ENCODE results near the gene BAK1. TPM values are rescaled to one million over a fixed set of nuclear protein-coding genes. Genes with fewer than 3 reads are reported as not detected.
"Not testable (repeated sequence)": the region's sequence is repeated elsewhere in the genome, so short reads cannot be mapped to it uniquely, and the experiment has no call there.

Gene BAK1
- total RNA-seq, 1 donor from 2014 or later = 26.9 TPM

DNA sequence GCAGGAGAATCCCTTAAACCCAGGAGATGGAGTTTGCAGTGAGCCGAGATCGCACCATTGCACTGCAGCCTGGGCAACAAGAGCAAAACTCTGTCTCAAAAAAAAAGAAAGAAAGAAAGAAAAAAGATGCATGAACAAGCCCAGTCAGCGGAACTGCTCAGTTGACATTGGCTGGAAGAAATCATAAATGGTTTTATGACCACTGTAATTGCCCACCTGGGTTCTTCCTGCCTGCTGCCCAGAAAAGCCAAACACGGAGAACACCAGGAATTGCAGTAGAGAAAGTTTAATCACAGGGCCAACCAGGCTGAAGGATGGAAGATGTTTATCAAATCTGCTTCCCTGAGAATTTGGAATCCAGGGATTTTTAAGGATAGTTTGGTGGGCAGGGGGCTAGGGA lies 22.7 kb downstream of the BAK1 start:
- Mint-ChIP-seq H3K27ac (ENCODE audit: unreplicated experiment) (no peak overlapping the region), H3K9me3 (ENCODE audit: low read depth) (peaks cover 4% of the 10 kb centered on the region), H3K36me3 (ENCODE audit: low read depth) (no peaks in the 10 kb centered on the region), H3K4me1 (ENCODE audit: low read depth) (no peaks in the 10 kb centered on the region), H3K4me3 (ENCODE audit: unreplicated experiment) (no peak overlapping the region), H3K27me3 (ENCODE audit: low read depth) (no peaks in the 10 kb centered on the region)
- no peak for DNase-seq (ENCODE audit: low spot score)
- TF ChIP-seq, protein P1, sequence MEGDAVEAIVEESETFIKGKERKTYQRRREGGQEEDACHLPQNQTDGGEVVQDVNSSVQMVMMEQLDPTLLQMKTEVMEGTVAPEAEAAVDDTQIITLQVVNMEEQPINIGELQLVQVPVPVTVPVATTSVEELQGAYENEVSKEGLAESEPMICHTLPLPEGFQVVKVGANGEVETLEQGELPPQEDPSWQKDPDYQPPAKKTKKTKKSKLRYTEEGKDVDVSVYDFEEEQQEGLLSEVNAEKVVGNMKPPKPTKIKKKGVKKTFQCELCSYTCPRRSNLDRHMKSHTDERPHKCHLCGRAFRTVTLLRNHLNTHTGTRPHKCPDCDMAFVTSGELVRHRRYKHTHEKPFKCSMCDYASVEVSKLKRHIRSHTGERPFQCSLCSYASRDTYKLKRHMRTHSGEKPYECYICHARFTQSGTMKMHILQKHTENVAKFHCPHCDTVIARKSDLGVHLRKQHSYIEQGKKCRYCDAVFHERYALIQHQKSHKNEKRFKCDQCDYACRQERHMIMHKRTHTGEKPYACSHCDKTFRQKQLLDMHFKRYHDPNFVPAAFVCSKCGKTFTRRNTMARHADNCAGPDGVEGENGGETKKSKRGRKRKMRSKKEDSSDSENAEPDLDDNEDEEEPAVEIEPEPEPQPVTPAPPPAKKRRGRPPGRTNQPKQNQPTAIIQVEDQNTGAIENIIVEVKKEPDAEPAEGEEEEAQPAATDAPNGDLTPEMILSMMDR (IDR thresholded peaks at IDR 0.05) = no peak

DNA sequence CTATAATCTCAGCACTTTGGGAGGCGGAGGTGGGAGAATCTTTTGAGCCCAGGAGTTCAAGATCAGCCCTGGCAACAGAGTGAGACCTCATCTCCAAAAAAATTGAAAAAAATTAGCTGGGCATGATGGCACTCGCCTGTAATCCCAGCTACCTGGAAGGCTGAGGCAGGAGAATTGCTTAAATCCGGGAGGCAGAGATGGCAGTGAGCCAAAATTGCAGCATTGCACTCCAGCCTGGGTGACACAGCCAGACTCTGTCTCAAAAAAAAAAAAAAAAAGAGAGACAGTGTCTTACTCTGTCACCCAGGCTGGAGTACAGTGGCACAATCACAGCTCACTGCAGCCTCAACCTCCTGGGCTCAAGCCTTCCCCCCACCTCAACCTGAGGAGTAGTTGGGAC lies 27.2 kb downstream of the BAK1 start:
- H3K9me3 Mint-ChIP-seq (ENCODE audit: low read depth); H3K36me3 Mint-ChIP-seq (ENCODE audit: low read depth); H3K4me1 Mint-ChIP-seq (ENCODE audit: low read depth): not testable (repeated sequence)

DNA sequence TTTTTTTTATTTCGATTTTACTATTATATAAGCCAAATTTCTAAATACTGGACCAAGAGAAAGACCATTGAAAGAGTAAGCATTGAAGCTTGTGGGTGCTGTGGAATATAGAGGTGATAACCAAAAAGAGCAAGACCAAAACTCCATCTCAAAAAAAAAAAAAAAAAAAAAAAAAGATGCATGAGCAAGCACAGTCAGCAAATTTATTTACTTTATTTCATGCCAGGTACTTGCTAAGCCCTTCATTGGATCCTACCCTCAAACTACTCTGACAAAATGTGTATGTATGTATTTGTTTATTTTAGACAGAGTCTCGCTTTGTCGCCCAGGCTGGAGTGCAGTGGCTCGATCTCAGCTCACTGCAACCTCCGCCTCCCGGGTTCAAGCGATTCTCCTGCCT lies 27.8 kb downstream of the BAK1 start:
- no peaks in the 10 kb centered on the region for H3K27me3 Mint-ChIP-seq (ENCODE audit: low read depth)
- H3K4me1 Mint-ChIP-seq (ENCODE audit: low read depth) = no peaks in the 10 kb centered on the region
- no peak for DNase-seq (ENCODE audit: low spot score)
- TF ChIP-seq, protein P1 (IDR thresholded peaks at IDR 0.05) = no peak
- no peaks in the 10 kb centered on the region for H3K36me3 Mint-ChIP-seq (ENCODE audit: low read depth)
- H3K4me3 Mint-ChIP-seq (ENCODE audit: unreplicated experiment) = no peak overlapping the region
- H3K9me3 Mint-ChIP-seq (ENCODE audit: low read depth) = no peaks in the 10 kb centered on the region
- H3K27ac Mint-ChIP-seq (ENCODE audit: unreplicated experiment) = no peak overlapping the region

More for the DNA sequence above, 27.2 kb downstream of the BAK1 start:
- not testable (repeated sequence) for H3K27me3 Mint-ChIP-seq (ENCODE audit: low read depth); H3K4me3 Mint-ChIP-seq (ENCODE audit: unreplicated experiment); DNase-seq (ENCODE audit: low spot score); H3K27ac Mint-ChIP-seq (ENCODE audit: unreplicated experiment)

DNA sequence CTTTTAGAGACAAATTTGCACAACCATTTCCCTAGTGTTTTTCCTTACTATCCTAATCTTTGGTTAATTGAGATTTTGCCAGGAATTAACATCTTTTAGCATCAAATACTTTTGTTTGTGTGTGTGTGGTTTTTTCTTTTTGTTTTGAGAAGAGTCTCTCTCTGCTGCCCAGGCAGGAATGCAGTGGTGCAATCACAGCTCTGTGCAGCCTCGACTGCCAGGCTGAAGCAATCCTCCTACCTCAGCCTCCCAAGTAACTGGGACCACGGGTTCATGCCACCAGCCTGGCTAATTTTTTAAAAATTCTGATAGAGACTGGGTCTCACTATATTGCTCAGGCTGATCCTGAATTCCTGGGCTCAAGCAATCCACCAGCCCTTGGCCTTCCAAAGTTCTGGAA lies 28.5 kb downstream of the BAK1 start:
- H3K27ac Mint-ChIP-seq (ENCODE audit: unreplicated experiment) = no peak overlapping the region

DNA sequence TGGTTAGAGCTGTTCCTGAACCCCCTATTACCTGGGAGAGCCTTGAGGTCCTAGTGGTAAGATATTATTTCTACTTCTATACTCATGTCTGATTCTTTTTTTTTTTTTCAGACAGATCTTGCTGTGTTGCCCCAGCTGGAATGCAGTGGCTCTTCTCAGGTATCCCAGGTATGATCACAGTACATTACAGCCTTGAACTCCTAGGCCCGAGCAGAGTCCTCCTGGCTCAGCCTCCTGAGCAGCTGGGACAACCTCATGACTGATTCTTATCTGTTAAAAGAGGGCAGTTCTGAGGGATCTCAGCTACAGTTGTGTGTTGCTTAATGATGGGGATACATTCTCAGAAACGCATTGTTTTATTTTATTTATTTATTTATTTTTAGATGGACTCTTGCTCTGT lies 30.2 kb downstream of the BAK1 start:
- no peaks in the 10 kb centered on the region for H3K36me3 Mint-ChIP-seq (ENCODE audit: low read depth)
- H3K27ac Mint-ChIP-seq (ENCODE audit: unreplicated experiment) = no peak overlapping the region
- no peak overlapping the region for H3K4me3 Mint-ChIP-seq (ENCODE audit: unreplicated experiment)
- no peak for DNase-seq (ENCODE audit: low spot score)
- H3K4me1 Mint-ChIP-seq (ENCODE audit: low read depth) = no peaks in the 10 kb centered on the region
- H3K9me3 Mint-ChIP-seq (ENCODE audit: low read depth) = no peaks in the 10 kb centered on the region
- TF ChIP-seq, protein P1 (IDR thresholded peaks at IDR 0.05) = no peak
- no peaks in the 10 kb centered on the region for H3K27me3 Mint-ChIP-seq (ENCODE audit: low read depth)

More for the DNA sequence above, 28.5 kb downstream of the BAK1 start:
- Mint-ChIP-seq H3K27me3 (ENCODE audit: low read depth) (no peaks in the 10 kb centered on the region), H3K36me3 (ENCODE audit: low read depth) (no peaks in the 10 kb centered on the region), H3K4me3 (ENCODE audit: unreplicated experiment) (no peak overlapping the region), H3K4me1 (ENCODE audit: low read depth) (no peaks in the 10 kb centered on the region), H3K9me3 (ENCODE audit: low read depth) (no peaks in the 10 kb centered on the region)
- TF ChIP-seq, protein P1 (IDR thresholded peaks at IDR 0.05) = no peak
- no peak for DNase-seq (ENCODE audit: low spot score)

DNA sequence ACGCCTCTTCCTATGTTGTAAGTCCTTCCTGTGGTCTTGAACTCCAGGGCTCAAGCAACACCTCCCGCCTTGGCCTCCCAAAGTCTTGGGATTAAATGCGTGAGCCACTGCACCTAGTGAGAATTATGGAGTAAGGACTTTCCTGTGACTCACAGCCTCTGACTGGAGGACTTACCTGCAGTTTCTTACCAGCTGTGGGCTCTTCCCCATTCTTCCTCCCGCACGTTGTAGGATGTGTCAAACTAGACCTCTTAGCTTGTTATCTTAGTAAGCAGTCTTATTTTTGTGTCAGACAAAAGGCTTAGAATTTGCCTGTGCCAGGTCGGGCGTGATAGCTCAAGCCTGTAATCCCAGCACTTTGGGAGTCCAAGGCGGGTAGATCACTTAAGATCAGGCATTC lies 30.9 kb downstream of the BAK1 start:
- Mint-ChIP-seq H3K9me3 (ENCODE audit: low read depth) (no peaks in the 10 kb centered on the region), H3K4me1 (ENCODE audit: low read depth) (no peaks in the 10 kb centered on the region), H3K27me3 (ENCODE audit: low read depth) (no peaks in the 10 kb centered on the region), H3K27ac (ENCODE audit: unreplicated experiment) (no peak overlapping the region), H3K4me3 (ENCODE audit: unreplicated experiment) (no peak overlapping the region), H3K36me3 (ENCODE audit: low read depth) (no peaks in the 10 kb centered on the region)
- TF ChIP-seq, protein P1 (IDR thresholded peaks at IDR 0.05) = no peak
- no peak for DNase-seq (ENCODE audit: low spot score)

All from chondrocyte (in vitro differentiated cells).